WERI-Rb-1 (cell line): Measurements from ENCODE around the gene TRAPPC10.

ENCODE experiments used
- DNase-seq: peaks from one replicate; pipeline ENCODE4 v3.0.0-alpha.2; 2020
- H3K27ac ChIP-seq: fragments of 250-450 bp; sonication (Bioruptor Pico); 2 replicates; pipeline ENCODE4 v1.5.1; 2020; ENCODE audit warnings: mild to moderate bottlenecking, moderate library complexity
- H3K27me3 ChIP-seq: fragments of 250-450 bp; sonication (Bioruptor Pico); 2 replicates; pipeline ENCODE4 v1.5.1; 2021; ENCODE audit warnings: mild to moderate bottlenecking, low read depth, moderate library complexity; ENCODE audit not compliant: insufficient read depth, severe bottlenecking
- H3K36me3 ChIP-seq: fragments of 250-450 bp; sonication (Bioruptor Pico); 2 replicates; pipeline ENCODE4 v1.5.1; 2020; ENCODE audit warnings: mild to moderate bottlenecking, moderate library complexity
- H3K4me3 ChIP-seq: 2 replicates; pipeline ENCODE4 v1.5.1; 2011; ENCODE audit warnings: low read depth, mild to moderate bottlenecking, control low read depth, low read length
- H3K9me3 ChIP-seq: fragments of 250-450 bp; sonication (Bioruptor Pico); 2 replicates; pipeline ENCODE4 v1.5.1; 2021; ENCODE audit warnings: mild to moderate bottlenecking, moderate library complexity; ENCODE audit not compliant: severe bottlenecking
- CTCF ChIP-seq: IDR thresholded peaks from 2 replicates; pipeline ENCODE4 v1.5.1; 2011; ENCODE audit warnings: low read depth, mild to moderate bottlenecking, control low read depth, inconsistent platforms, low read length

Gene TRAPPC10

DNA sequence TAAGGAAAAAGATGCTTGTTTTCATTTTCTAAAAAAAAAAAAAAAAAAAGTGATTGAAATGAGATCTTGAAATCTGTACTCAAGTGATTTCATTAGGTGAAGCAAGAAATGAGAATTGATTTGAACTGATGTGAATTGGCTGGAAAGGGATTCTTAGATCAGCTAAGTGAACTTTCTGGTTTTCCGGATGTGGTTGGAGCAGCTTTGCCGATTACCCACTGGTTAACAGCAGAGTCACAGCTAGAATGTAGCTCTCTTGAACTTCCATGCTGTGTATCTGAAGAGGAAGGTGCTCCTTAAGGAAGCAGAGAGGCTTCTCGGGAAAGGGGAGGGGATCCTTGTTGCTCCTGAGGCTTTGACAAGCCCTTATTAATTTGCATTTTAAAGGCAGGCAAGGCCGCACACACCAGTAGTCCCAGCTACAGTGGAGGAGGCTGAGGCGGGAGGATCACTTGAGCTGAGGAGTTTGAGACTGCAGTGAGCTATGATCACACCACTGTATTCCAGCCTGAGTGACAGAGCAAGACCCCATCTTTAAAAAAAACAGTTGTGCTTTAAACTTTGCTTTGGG is 66.4 kb downstream of the TRAPPC10 start:
- Histone ChIP-seq H3K27ac (no peak overlapping the region), H3K4me3 (no peak overlapping the region), H3K27me3 (no peaks in the 10 kb centered on the region), H3K9me3 (no peaks in the 10 kb centered on the region), H3K36me3 (peaks cover 86% of the 10 kb centered on the region)
- no peak for TF ChIP-seq CTCF
- DNase-seq, result no peak

- no peak for DNase-seq
- TF ChIP-seq CTCF, result no peak
- H3K4me3 ChIP-seq, result no peak overlapping the region
- H3K27ac ChIP-seq, result no peak overlapping the region
- no peaks in the 10 kb centered on the region for H3K27me3 ChIP-seq
- peaks cover 86% of the 10 kb centered on the region for H3K36me3 ChIP-seq
- H3K9me3 ChIP-seq, result no peaks in the 10 kb centered on the region
Measured at GRCh38 chr21:44079446-44079845, 67.3 kb downstream of the TRAPPC10 start.

GRCh38 chr21:44079846-44080245 is 67.7 kb downstream of the TRAPPC10 start:
- no peaks in the 10 kb centered on the region for H3K9me3 ChIP-seq
- no peak overlapping the region for H3K27ac ChIP-seq
- DNase-seq, result no peak
- TF ChIP-seq CTCF, result no peak
- peaks cover 87% of the 10 kb centered on the region for H3K36me3 ChIP-seq
- H3K27me3 ChIP-seq, result no peaks in the 10 kb centered on the region
- H3K4me3 ChIP-seq, result no peak overlapping the region

- H3K4me3 ChIP-seq, result no peak overlapping the region
- no peaks in the 10 kb centered on the region for H3K27me3 ChIP-seq
- TF ChIP-seq CTCF, result no peak
- no peak overlapping the region for H3K27ac ChIP-seq
- H3K9me3 ChIP-seq, result no peaks in the 10 kb centered on the region
- peaks cover 77% of the 10 kb centered on the region for H3K36me3 ChIP-seq
- peak; percentile 1 for DNase-seq
Measured at GRCh38 chr21:44082648-44083440, 70.7 kb downstream of the TRAPPC10 start.

GRCh38 chr21:44083631-44084291 is 71.7 kb downstream of the TRAPPC10 start:
- no peak for TF ChIP-seq CTCF
- Histone ChIP-seq H3K4me3 (no peak overlapping the region), H3K27me3 (no peaks in the 10 kb centered on the region), H3K27ac (no peak overlapping the region), H3K36me3 (peaks cover 77% of the 10 kb centered on the region), H3K9me3 (no peaks in the 10 kb centered on the region)
- no peak for DNase-seq
